ENCODE data around the gene MYLIP.
"Not testable (repeated sequence)": the region's sequence is repeated elsewhere in the genome, so short reads cannot be mapped to it uniquely, and the experiment has no call there.

The MYLIP gene

GRCh38 chr6:16173167-16173940, 44.5 kb downstream of the MYLIP start:
- no peak overlapping the region for H3K9ac ChIP-seq (ENCODE audit: low read length)
- H3K79me2 ChIP-seq (ENCODE audit: insufficient read depth, low read length): no peaks in the 10 kb centered on the region
- H3K36me3 ChIP-seq (ENCODE audit: low read length): no peaks in the 10 kb centered on the region
- no peak overlapping the region for H2AFZ ChIP-seq (ENCODE audit: low read depth, low read length, severe bottlenecking)
- H4K20me1 ChIP-seq (ENCODE audit: low read depth, low read length): no peaks in the 10 kb centered on the region
- H3K4me3 ChIP-seq (ENCODE audit: insufficient read depth, low read length, poor library complexity, severe bottlenecking): no peak overlapping the region
- H3K27ac ChIP-seq (ENCODE audit: low read depth, low read length): no peak overlapping the region
- no peaks in the 10 kb centered on the region for H3K9me3 ChIP-seq (ENCODE audit: insufficient read depth, low read length)
- TF ChIP-seq EZH2phosphoT487 (conservative IDR thresholded peaks at IDR 0.05; ENCODE audit: low read length): no peak
- no peak for TF ChIP-seq CTCF (IDR thresholded peaks at IDR 0.05; ENCODE audit: insufficient read depth, low read length, poor library complexity, severe bottlenecking)
- no peaks in the 10 kb centered on the region for H3K9me2 ChIP-seq (replicated peaks; ENCODE audit: insufficient read depth, low read length)
- H3F3A ChIP-seq (ENCODE audit: insufficient read depth): no peaks in the 10 kb centered on the region
- no peaks in the 10 kb centered on the region for H3K27me3 ChIP-seq (ENCODE audit: low read length)
- no peak overlapping the region for H3K4me2 ChIP-seq (ENCODE audit: low read depth, low read length, poor library complexity, severe bottlenecking)

GRCh38 chr6:16174416-16175078, 45.7 kb downstream of the MYLIP start:
- H3K4me3 ChIP-seq (ENCODE audit: insufficient read depth, low read length, poor library complexity, severe bottlenecking): no peak overlapping the region

GRCh38 chr6:16176600-16176999, 47.7 kb downstream of the MYLIP start:
- not testable (repeated sequence) for H3K9me2 ChIP-seq (replicated peaks; ENCODE audit: insufficient read depth, low read length); H3K9ac ChIP-seq (ENCODE audit: low read length); H3K27ac ChIP-seq (ENCODE audit: low read depth, low read length); H3K27me3 ChIP-seq (ENCODE audit: low read length); H3K79me2 ChIP-seq (ENCODE audit: insufficient read depth, low read length); H3K9me3 ChIP-seq (ENCODE audit: insufficient read depth, low read length); H3K36me3 ChIP-seq (ENCODE audit: low read length); H2AFZ ChIP-seq (ENCODE audit: low read depth, low read length, severe bottlenecking); H3K4me2 ChIP-seq (ENCODE audit: low read depth, low read length, poor library complexity, severe bottlenecking); H4K20me1 ChIP-seq (ENCODE audit: low read depth, low read length); H3K4me3 ChIP-seq (ENCODE audit: insufficient read depth, low read length, poor library complexity, severe bottlenecking); H3F3A ChIP-seq (ENCODE audit: insufficient read depth)

More at GRCh38 chr6:16174416-16175078, 45.7 kb downstream of the MYLIP start:
- Histone ChIP-seq H3K9me3 (ENCODE audit: insufficient read depth, low read length) (no peaks in the 10 kb centered on the region), H3K36me3 (ENCODE audit: low read length) (no peaks in the 10 kb centered on the region), H3K27ac (ENCODE audit: low read depth, low read length) (no peak overlapping the region), H3K9ac (ENCODE audit: low read length) (no peak overlapping the region), H3K27me3 (ENCODE audit: low read length) (no peaks in the 10 kb centered on the region), H3K79me2 (ENCODE audit: insufficient read depth, low read length) (no peaks in the 10 kb centered on the region), H3K4me2 (ENCODE audit: low read depth, low read length, poor library complexity, severe bottlenecking) (no peak overlapping the region), H3K9me2 (replicated peaks; ENCODE audit: insufficient read depth, low read length) (no peaks in the 10 kb centered on the region), H3F3A (ENCODE audit: insufficient read depth) (no peaks in the 10 kb centered on the region), H2AFZ (ENCODE audit: low read depth, low read length, severe bottlenecking) (no peak overlapping the region), H4K20me1 (ENCODE audit: low read depth, low read length) (no peaks in the 10 kb centered on the region)
- TF ChIP-seq EZH2phosphoT487 (conservative IDR thresholded peaks at IDR 0.05; ENCODE audit: low read length) (no peak), CTCF (IDR thresholded peaks at IDR 0.05; ENCODE audit: insufficient read depth, low read length, poor library complexity, severe bottlenecking) (no peak)

- no peaks in the 10 kb centered on the region for H3F3A ChIP-seq (ENCODE audit: insufficient read depth)
These were observed 49.0 kb downstream of the MYLIP start for GRCh38 chr6:16177881-16178280.

More at GRCh38 chr6:16177881-16178280, 49.0 kb downstream of the MYLIP start:
- Histone ChIP-seq H3K4me3 (ENCODE audit: insufficient read depth, low read length, poor library complexity, severe bottlenecking) (no peak overlapping the region), H3K9me3 (ENCODE audit: insufficient read depth, low read length) (no peaks in the 10 kb centered on the region), H3K9ac (ENCODE audit: low read length) (no peak overlapping the region), H4K20me1 (ENCODE audit: low read depth, low read length) (no peaks in the 10 kb centered on the region), H2AFZ (ENCODE audit: low read depth, low read length, severe bottlenecking) (no peak overlapping the region), H3K27ac (ENCODE audit: low read depth, low read length) (no peak overlapping the region), H3K27me3 (ENCODE audit: low read length) (no peaks in the 10 kb centered on the region), H3K79me2 (ENCODE audit: insufficient read depth, low read length) (no peaks in the 10 kb centered on the region), H3K36me3 (ENCODE audit: low read length) (no peaks in the 10 kb centered on the region), H3K9me2 (replicated peaks; ENCODE audit: insufficient read depth, low read length) (no peaks in the 10 kb centered on the region), H3K4me2 (ENCODE audit: low read depth, low read length, poor library complexity, severe bottlenecking) (no peak overlapping the region)
- TF ChIP-seq CTCF (IDR thresholded peaks at IDR 0.05; ENCODE audit: insufficient read depth, low read length, poor library complexity, severe bottlenecking) (no peak), EZH2phosphoT487 (conservative IDR thresholded peaks at IDR 0.05; ENCODE audit: low read length) (no peak)
